HL-60 (cell line): Measurements from ENCODE around the gene HELQ.
A peak's percentile ranks its signal among the peaks of the same experiment; 100 is the strongest.

ENCODE experiments used
- GABPA ChIP-seq: IDR thresholded peaks from 2 replicates; pipeline ENCODE4 v1.6.1; 2012; ENCODE audit warnings: low read depth
- POLR2AphosphoS5 ChIP-seq: IDR thresholded peaks from 2 replicates; pipeline ENCODE4 v1.6.1; 2012; ENCODE audit warnings: low read depth
- SPI1 ChIP-seq: IDR thresholded peaks from 2 replicates; pipeline ENCODE4 v1.6.1; 2012; ENCODE audit warnings: low read depth, mild to moderate bottlenecking, borderline replicate concordance
- TF ChIP-seq, protein P1 (sequence below): IDR thresholded peaks from 2 replicates; pipeline ENCODE4 v1.6.1; 2012; ENCODE audit warnings: low read depth; ENCODE audit not compliant: insufficient replicate concordance
- TF ChIP-seq, protein P2 (sequence below): IDR thresholded peaks from one replicate; pipeline ENCODE4 v1.5.1; 2011; ENCODE audit warnings: low read length, control low read depth, inconsistent platforms; ENCODE audit not compliant: insufficient read depth

DNA sequence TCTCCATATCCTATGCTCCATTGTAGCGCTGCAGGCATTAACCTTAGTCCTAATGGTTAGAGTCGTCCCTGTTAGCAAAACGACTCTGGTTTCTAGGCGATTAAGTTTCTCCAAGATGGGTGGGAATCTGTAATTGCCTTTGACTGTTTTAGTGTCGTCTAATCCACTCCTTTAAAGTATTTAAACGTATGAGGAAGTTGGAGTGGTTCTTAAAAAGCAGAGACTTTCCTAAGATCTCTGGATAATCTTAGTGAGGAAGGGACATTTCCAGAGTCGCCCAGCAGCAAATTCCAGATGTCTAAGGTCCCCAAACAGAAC is 520 bp upstream of the HELQ start:
- TF ChIP-seq, protein P1, sequence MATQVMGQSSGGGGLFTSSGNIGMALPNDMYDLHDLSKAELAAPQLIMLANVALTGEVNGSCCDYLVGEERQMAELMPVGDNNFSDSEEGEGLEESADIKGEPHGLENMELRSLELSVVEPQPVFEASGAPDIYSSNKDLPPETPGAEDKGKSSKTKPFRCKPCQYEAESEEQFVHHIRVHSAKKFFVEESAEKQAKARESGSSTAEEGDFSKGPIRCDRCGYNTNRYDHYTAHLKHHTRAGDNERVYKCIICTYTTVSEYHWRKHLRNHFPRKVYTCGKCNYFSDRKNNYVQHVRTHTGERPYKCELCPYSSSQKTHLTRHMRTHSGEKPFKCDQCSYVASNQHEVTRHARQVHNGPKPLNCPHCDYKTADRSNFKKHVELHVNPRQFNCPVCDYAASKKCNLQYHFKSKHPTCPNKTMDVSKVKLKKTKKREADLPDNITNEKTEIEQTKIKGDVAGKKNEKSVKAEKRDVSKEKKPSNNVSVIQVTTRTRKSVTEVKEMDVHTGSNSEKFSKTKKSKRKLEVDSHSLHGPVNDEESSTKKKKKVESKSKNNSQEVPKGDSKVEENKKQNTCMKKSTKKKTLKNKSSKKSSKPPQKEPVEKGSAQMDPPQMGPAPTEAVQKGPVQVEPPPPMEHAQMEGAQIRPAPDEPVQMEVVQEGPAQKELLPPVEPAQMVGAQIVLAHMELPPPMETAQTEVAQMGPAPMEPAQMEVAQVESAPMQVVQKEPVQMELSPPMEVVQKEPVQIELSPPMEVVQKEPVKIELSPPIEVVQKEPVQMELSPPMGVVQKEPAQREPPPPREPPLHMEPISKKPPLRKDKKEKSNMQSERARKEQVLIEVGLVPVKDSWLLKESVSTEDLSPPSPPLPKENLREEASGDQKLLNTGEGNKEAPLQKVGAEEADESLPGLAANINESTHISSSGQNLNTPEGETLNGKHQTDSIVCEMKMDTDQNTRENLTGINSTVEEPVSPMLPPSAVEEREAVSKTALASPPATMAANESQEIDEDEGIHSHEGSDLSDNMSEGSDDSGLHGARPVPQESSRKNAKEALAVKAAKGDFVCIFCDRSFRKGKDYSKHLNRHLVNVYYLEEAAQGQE = peak; percentile 64
- TF ChIP-seq, protein P2, sequence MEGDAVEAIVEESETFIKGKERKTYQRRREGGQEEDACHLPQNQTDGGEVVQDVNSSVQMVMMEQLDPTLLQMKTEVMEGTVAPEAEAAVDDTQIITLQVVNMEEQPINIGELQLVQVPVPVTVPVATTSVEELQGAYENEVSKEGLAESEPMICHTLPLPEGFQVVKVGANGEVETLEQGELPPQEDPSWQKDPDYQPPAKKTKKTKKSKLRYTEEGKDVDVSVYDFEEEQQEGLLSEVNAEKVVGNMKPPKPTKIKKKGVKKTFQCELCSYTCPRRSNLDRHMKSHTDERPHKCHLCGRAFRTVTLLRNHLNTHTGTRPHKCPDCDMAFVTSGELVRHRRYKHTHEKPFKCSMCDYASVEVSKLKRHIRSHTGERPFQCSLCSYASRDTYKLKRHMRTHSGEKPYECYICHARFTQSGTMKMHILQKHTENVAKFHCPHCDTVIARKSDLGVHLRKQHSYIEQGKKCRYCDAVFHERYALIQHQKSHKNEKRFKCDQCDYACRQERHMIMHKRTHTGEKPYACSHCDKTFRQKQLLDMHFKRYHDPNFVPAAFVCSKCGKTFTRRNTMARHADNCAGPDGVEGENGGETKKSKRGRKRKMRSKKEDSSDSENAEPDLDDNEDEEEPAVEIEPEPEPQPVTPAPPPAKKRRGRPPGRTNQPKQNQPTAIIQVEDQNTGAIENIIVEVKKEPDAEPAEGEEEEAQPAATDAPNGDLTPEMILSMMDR = no peak
- TF ChIP-seq GABPA (no peak), SPI1 (no peak), POLR2AphosphoS5 (no peak)
